HG03521 (cell line): ENCODE data around the gene CACFD1.

Source experiments
- ATAC-seq: cut with Tn5 transposase; IDR thresholded peaks from one replicate; pipeline ENCODE4 v1.9.1; 2021; ENCODE audit warnings: mild to moderate bottlenecking, moderate library complexity; ENCODE audit not compliant: unreplicated experiment

CACFD1 gene

DNA sequence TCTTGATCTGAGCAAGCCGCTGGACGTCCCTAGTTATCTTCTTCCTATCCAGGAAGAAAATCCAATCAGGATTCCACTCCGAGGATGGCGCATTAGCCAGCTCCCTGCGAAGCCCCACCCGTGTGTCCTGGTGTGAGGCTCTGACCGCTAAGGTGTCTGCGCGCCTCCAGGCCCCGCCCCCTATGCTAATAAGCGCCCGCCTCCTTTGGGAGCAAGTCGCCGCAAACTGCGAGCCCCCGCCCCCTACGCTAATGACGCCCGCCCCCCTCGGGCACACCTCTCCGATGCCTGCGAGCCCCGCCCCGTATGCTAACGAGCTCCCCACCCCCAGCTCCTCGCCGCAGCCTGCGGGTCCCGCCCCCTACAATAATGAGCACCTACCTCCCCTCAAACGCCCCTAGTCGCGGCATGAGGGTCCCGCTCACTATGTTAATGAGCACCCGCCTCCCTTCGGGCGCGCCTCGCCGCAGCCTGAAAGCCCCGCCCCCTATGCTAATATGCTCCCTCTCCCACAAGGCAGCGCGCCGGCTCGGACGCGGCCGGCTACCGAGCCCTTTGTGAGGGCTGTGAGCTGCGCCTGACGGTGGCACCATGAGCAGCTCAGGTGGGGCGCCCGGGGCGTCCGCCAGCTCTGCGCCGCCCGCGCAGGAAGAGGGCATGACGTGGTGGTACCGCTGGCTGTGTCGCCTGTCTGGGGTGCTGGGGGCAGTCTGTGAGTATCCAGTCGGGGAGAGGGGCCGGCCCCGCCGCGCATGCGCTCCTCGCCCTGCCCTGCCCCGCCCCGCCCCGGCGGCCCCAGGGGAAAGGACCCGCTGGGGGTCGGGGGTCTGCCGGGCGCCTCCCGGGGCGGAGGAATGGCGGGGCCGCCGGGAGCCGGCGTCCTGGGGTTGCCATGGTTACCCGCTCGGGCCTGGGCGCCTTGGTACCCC lies at the start of gene CACFD1:
Gene CACFD1 (plus strand): TSS at position 503 of the 929 bp plus-strand sequence. CDS start 89 bp downstream, at position 592.
- peak; percentile 61 for ATAC-seq

- no peak for ATAC-seq
Observed at GRCh38 chr9:133415170-133415569, 44.6 kb upstream of the CACFD1 start.

- no peak for ATAC-seq
Observed at GRCh38 chr9:133417541-133418461, 42.0 kb upstream of the CACFD1 start, which contains the start of gene REXO4. TSS of gene REXO4 (minus strand) at chr9:133418010. CDS start at chr9:133417844, 166 bp downstream.

- ATAC-seq = no peak
Observed at GRCh38 chr9:133419005-133419404, 40.8 kb upstream of the CACFD1 start.

DNA sequence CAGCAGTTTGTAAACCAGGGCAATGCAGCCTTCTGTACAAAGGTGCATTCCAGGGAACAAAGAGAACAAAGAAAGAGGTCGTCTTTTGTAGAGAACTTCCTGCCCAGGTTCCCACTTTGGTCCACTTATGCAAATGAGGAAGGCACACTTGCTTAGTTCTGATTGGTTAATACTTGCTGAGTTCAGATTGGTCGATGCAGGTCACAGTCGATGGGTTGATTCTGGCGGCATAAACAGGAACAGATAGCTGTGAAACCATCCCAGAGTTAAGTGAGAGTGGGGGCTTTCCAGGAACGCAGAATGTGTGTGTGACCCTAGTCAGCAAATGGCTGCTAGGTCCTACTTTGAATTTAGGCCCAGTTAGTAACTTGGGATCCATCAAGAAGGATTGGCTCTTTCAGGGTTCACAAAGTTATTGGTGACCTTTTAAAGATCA lies 39.4 kb upstream of the CACFD1 start:
- no peak for ATAC-seq

DNA sequence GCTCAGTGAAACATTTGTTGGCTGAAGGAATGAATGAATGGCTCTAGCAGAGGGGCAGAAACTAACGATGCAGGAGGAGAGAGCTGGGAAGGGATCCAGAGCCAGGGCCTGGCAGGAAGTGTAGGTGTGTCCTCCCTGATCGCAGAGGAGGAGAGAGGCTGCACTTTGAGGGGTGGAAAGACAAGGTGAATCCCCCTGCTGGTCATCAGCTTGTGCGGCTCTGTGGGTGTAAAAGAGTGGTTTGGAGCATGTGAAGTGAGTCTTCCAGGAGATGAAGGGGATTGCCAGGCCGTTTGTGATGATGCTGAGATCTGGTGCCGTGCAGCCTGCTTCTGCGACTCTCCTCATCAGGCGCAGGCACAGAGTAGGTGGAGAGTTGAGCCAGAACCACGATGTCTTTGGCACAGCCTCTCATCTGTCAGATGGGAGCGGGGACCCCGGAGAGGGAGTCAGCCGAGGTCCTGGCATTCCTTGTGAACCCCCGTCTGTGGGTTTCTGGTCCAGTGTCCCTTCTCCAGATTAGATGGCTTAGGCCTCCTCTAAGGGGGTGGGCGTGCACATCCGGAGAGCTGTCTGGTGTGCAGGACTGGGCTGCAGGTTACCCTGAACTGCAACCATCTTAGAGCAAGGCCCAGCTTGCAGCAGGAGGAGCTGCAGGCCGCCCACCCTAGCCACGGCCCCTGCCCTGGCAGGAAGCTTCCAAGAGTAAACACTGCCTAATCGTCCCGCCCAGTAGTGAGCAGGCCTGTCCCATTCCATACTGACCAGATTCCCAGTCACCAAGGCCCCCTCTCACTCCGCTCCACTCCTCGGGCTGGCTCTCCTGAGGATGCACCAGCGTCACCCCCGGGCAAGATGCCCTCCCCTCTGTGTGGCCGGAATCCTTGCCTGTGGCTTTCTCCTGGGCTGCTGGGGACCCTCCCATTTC lies 37.9 kb upstream of the CACFD1 start, which contains the start of gene ADAMTS13:
Gene ADAMTS13 (plus strand): TSS at position 753 of the 928 bp plus-strand sequence. CDS start 77 bp downstream, at position 830.
- ATAC-seq = no peak

- ATAC-seq = no peak
Observed at GRCh38 chr9:133423216-133423615, 36.6 kb upstream of the CACFD1 start.

DNA sequence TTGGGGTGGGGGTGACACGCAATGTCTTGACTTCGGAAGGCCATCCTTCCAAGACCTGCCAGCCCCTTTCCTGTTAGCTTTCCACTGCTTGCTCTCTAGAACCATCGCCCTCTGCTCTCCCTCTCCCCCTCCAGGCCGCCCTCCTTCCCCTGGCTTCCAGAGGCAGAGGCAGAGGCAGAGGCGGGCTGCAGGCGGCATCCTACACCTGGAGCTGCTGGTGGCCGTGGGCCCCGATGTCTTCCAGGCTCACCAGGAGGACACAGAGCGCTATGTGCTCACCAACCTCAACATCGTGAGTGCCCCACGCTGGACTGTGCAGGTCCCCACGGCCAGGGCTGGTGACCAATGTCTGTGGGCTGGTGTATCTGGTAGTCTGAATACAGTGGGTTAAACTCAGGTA lies 35.6 kb upstream of the CACFD1 start:
- no peak for ATAC-seq

GRCh38 chr9:133425049-133425632 lies 34.6 kb upstream of the CACFD1 start:
- no peak for ATAC-seq

- ATAC-seq = no peak
Observed at GRCh38 chr9:133426011-133426410, 33.8 kb upstream of the CACFD1 start.

GRCh38 chr9:133427658-133428348 lies 32.0 kb upstream of the CACFD1 start:
- ATAC-seq = no peak

GRCh38 chr9:133428617-133429101 lies 31.1 kb upstream of the CACFD1 start:
- ATAC-seq = no peak

- no peak for ATAC-seq
Observed at GRCh38 chr9:133429214-133429613, 30.6 kb upstream of the CACFD1 start.

- ATAC-seq = no peak
Observed at GRCh38 chr9:133429641-133430161, 30.1 kb upstream of the CACFD1 start.

DNA sequence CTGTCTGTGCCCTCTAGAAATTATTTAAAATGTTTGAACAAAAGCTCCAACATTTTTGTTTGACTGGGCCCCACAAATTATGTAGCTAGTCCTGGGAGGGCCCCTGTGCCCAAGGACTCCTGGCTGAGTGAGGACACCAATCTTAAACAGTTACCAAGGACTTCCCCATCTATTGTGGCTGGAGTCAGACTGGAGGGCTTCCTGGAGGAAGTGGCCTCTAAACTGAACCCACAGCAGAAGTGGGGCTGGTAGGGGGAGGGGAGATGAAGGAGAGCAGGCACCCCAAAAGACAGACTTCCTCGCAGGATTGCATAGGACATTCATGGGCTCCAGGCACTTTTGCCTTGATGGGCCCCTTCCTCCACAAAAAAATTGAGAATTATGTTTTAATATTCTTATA lies 29.5 kb upstream of the CACFD1 start:
- no peak for ATAC-seq

GRCh38 chr9:133433351-133433843 lies 26.4 kb upstream of the CACFD1 start:
- ATAC-seq = no peak

- ATAC-seq = no peak
Observed at GRCh38 chr9:133436681-133437080, 23.1 kb upstream of the CACFD1 start.

- no peak for ATAC-seq
Observed at GRCh38 chr9:133437753-133438531, 21.8 kb upstream of the CACFD1 start.
